Neural progenitor cell (in vitro differentiated cells): ENCODE data around the gene BRD9. TPM values are rescaled to one million over a fixed set of nuclear protein-coding genes. Genes with fewer than 3 reads are reported as not detected.
"Not testable (repeated sequence)": the region's sequence is repeated elsewhere in the genome, so short reads cannot be mapped to it uniquely, and the experiment has no call there.

Experiments used
- DNase-seq: peaks from one replicate; pipeline ENCODE4 v3.0.0-alpha.2; 2016; ENCODE audit warnings: low spot score
- H2AFZ ChIP-seq: fragments of 200-600 bp; sonication (generic); replicated peaks from 2 replicates; pipeline ENCODE4 v1.6.1; 2016; ENCODE audit warnings: antibody characterized with exemption
- H3F3A ChIP-seq: fragments of 200-600 bp; sonication (generic); 2 replicates; pipeline ENCODE4 v1.6.1; 2016; ENCODE audit warnings: antibody characterized with exemption, low read depth
- H3K27ac ChIP-seq: fragments of 200-600 bp; sonication (generic); 2 replicates; pipeline ENCODE4 v1.5.1; 2016; ENCODE audit warnings: mild to moderate bottlenecking
- H3K27me3 ChIP-seq: fragments of 200-600 bp; sonication (generic); 2 replicates; pipeline ENCODE4 v1.6.1; 2016; ENCODE audit warnings: mild to moderate bottlenecking, moderate library complexity
- H3K36me3 ChIP-seq: fragments of 200-600 bp; sonication (generic); 2 replicates; pipeline ENCODE4 v1.5.1; 2016
- H3K4me1 ChIP-seq: fragments of 200-600 bp; sonication (generic); 2 replicates; pipeline ENCODE4 v1.6.1; 2016; ENCODE audit warnings: mixed run types
- H3K4me2 ChIP-seq: fragments of 200-600 bp; sonication (generic); 2 replicates; pipeline ENCODE4 v1.6.1; 2016
- H3K4me3 ChIP-seq: fragments of 200-600 bp; sonication (generic); 2 replicates; pipeline ENCODE4 v1.5.1; 2016
- H3K79me2 ChIP-seq: fragments of 200-600 bp; sonication (generic); 2 replicates; pipeline ENCODE4 v1.6.1; 2016; ENCODE audit warnings: low read depth
- H3K9ac ChIP-seq: fragments of 200-600 bp; sonication (generic); 2 replicates; pipeline ENCODE4 v1.6.1; 2016
- H3K9me3 ChIP-seq: fragments of 200-600 bp; sonication (generic); 2 replicates; pipeline ENCODE4 v1.5.1; 2016; ENCODE audit warnings: low read depth
- H4K20me1 ChIP-seq: fragments of 200-600 bp; sonication (generic); 2 replicates; pipeline ENCODE4 v1.6.1; 2016; ENCODE audit warnings: low read depth
- H3K27ac Mint-ChIP-seq: 3 replicates; pipeline ENCODE4 v1.8.0; 2021; ENCODE audit warnings: mixed read lengths
- H3K27me3 Mint-ChIP-seq: 2 replicates; pipeline ENCODE4 v1.8.0; 2022; ENCODE audit warnings: low read depth, mild to moderate bottlenecking, inconsistent platforms, moderate library complexity, mixed read lengths; ENCODE audit not compliant: insufficient read depth
- H3K36me3 Mint-ChIP-seq: 3 replicates; pipeline ENCODE4 v1.8.0; 2021; ENCODE audit warnings: mixed read lengths
- H3K4me1 Mint-ChIP-seq: 3 replicates; pipeline ENCODE4 v1.8.0; 2021; ENCODE audit warnings: mixed read lengths
- H3K4me3 Mint-ChIP-seq: 3 replicates; pipeline ENCODE4 v1.8.0; 2021; ENCODE audit warnings: mild to moderate bottlenecking, moderate library complexity, mixed read lengths
- H3K9me3 Mint-ChIP-seq: 3 replicates; pipeline ENCODE4 v1.8.0; 2020; ENCODE audit warnings: mixed read lengths
- CTCF ChIP-seq: fragments of 200-600 bp; sonication (generic); IDR thresholded peaks from 2 replicates; pipeline ENCODE4 v1.5.1; 2017; ENCODE audit warnings: antibody characterized with exemption, mild to moderate bottlenecking
- total RNA-seq: library from RNA; depleted of rRNA; stranded (reverse); fragments of >200 nt; gene quantifications from 2 replicates; pipeline ENCODE4 v1.2.3, GENCODE V29; 2015; ENCODE audit warnings: low replicate concordance

BRD9 gene
- total RNA-seq, 1 donor from 2014 or later = 37.5 TPM

GRCh38 chr5:845031-845675 is 47.4 kb downstream of the BRD9 start:
- not testable (repeated sequence) for H3K9ac ChIP-seq, H4K20me1 ChIP-seq, H3K9me3 ChIP-seq, H3K36me3 ChIP-seq, H3K9me3 Mint-ChIP-seq, H3K27me3 ChIP-seq, H3K36me3 Mint-ChIP-seq, H3F3A ChIP-seq, H3K4me3 ChIP-seq, H3K27me3 Mint-ChIP-seq, H3K79me2 ChIP-seq
- H3K4me2 ChIP-seq = peak overlapping the region; percentile 70
- peaks cover 19% of the 10 kb centered on the region for H3K4me1 Mint-ChIP-seq
- H3K27ac ChIP-seq = peak overlapping the region; percentile 55
- H3K4me3 Mint-ChIP-seq = peak overlapping the region; percentile 17
- H3K4me1 ChIP-seq = peaks cover 16% of the 10 kb centered on the region
- H3K27ac Mint-ChIP-seq = peak overlapping the region; percentile 93
- peak overlapping the region; percentile 82 for H2AFZ ChIP-seq
- DNase-seq = peak; percentile 62

DNA sequence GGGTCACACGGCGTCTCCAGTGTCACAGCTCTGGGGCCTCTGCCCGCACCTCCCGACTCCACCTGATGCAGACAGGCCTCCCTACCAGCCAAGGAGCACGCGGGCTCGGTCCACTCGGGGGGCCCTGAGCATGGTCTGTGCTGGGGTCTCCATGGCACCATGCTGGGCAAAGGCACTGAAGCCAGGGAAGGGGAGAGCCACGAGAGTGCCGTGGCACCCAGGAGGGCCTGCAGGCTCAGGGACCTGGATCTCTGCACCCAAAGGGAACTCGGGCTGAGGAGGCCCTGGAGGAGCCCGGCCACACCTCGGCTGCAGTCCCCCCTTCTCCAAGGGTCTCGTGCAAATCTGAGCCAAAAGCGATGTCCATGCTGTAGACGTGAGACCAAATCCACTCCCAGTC is 48.2 kb downstream of the BRD9 start:
- DNase-seq, H2AFZ ChIP-seq, H3F3A ChIP-seq, H3K4me3 Mint-ChIP-seq, H3K9me3 Mint-ChIP-seq, H3K9ac ChIP-seq, H3K79me2 ChIP-seq, H3K4me3 ChIP-seq, H3K27me3 ChIP-seq, H3K27ac Mint-ChIP-seq, H3K9me3 ChIP-seq, H3K27me3 Mint-ChIP-seq, H3K36me3 Mint-ChIP-seq, H3K36me3 ChIP-seq, H4K20me1 ChIP-seq: not testable (repeated sequence)
- peak overlapping the region; percentile 55 for H3K27ac ChIP-seq
- H3K4me2 ChIP-seq = peak overlapping the region; percentile 70
- H3K4me1 Mint-ChIP-seq = peaks cover 12% of the 10 kb centered on the region
- H3K4me1 ChIP-seq = peaks cover 11% of the 10 kb centered on the region

DNA sequence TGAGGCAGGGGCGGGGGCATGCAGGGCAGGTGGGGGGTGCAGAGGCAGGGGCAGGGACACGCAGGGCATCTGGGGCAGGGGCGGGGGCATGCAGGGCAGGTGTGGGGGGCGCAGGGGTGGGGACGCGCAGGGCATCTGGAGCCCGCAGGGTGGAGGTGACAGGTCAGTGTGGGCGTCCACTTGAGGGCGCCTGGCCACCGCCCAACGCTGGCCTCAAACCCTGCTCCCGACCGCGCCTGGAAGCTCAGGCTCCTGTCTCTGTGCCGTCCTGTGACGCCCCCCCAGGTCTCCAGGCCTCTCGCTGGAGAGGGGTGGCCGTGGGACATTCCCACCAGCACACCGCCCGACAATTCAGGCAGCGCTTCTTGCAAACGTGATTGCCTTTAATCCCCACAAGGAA is 48.7 kb downstream of the BRD9 start:
- peak; percentile 61 for DNase-seq
- not testable (repeated sequence) for H3K9me3 Mint-ChIP-seq, H3K27ac Mint-ChIP-seq, H3K4me3 ChIP-seq, H3K4me2 ChIP-seq, H4K20me1 ChIP-seq, H3K27me3 Mint-ChIP-seq, H3K27ac ChIP-seq, H3K4me1 Mint-ChIP-seq, H2AFZ ChIP-seq, H3K9ac ChIP-seq, H3K36me3 Mint-ChIP-seq, H3K9me3 ChIP-seq, H3K27me3 ChIP-seq, H3F3A ChIP-seq, H3K79me2 ChIP-seq, H3K36me3 ChIP-seq, H3K4me3 Mint-ChIP-seq
- TF ChIP-seq CTCF = peak; percentile 37
- peaks cover 11% of the 10 kb centered on the region for H3K4me1 ChIP-seq

DNA sequence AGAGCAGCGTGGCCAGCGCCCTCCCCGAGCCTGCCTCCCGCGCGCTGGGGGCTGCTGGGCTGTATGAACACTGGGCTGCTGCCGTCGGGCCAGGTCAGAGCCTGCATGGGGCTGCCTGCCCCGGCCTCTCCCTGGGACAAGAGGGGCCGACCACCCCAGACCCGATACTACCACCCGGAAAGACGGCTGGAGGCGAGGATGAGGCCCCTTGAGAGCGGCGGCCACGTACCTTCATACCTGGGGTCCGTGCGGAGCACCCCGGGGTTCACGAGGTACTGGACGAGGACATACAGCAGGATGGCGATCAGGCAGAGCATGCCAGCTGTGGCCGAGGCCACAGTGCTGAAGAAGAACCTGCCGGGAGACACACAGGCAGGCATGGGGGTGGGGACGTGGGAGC is 49.2 kb downstream of the BRD9 start:
- not testable (repeated sequence) for DNase-seq, H3K9me3 ChIP-seq, H3K4me1 Mint-ChIP-seq, H3K9me3 Mint-ChIP-seq, H3K9ac ChIP-seq, H3K79me2 ChIP-seq, H3F3A ChIP-seq, H3K36me3 ChIP-seq, H3K4me2 ChIP-seq, H3K27me3 Mint-ChIP-seq, H3K4me3 ChIP-seq, H3K27ac ChIP-seq, H3K27ac Mint-ChIP-seq, H3K36me3 Mint-ChIP-seq, H4K20me1 ChIP-seq, H3K27me3 ChIP-seq, H2AFZ ChIP-seq, H3K4me3 Mint-ChIP-seq
- peaks cover 11% of the 10 kb centered on the region for H3K4me1 ChIP-seq

DNA sequence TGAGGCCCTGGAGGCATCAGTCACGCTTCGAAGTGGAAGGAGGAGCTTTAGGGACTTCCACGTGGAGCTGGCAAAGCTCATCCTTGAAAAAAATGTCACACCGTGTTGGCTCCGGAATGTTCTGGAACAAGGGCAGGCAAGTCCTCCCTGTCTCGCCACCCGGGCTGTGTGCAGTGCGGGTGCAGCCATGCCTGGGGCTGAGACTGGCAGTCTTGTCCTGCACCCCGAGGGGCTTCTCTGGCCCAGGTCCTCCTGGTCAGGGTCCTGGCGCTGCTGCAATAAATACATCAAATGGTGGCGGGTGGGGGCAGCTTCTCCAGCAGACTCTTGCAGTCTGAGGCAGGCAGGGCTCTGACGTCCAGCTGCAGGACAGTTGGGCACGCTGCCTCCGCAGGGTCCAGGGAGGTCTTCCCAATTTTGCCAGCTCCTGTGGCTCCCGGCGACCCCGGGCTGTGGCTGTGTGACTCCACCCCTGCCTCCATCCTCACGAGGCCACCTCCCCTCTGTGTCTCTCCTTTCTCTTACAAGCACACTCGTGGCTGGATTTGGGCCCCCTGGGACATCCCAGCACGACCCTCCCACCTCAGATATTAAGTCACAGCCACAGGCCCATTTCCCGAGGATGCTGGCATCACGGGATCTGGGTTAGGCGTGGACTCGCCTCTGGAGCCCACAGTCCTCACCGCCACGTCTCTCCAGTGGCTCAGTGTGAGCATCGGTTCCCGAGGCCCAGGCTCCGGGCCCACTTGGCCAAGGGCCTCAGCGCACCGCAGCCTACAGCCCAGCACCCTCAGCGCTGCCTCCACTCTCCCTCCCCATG is 50.0 kb downstream of the BRD9 start:
- H3K36me3 ChIP-seq, H3K27me3 ChIP-seq, H3K27me3 Mint-ChIP-seq, H3K9ac ChIP-seq, H3K27ac ChIP-seq, H3F3A ChIP-seq, H4K20me1 ChIP-seq, H3K4me3 Mint-ChIP-seq, DNase-seq, H3K9me3 Mint-ChIP-seq, H3K36me3 Mint-ChIP-seq, H3K9me3 ChIP-seq, H3K4me1 Mint-ChIP-seq, H3K4me3 ChIP-seq, H3K4me2 ChIP-seq, H2AFZ ChIP-seq, H3K79me2 ChIP-seq: not testable (repeated sequence)
- peak overlapping the region; percentile 53 for H3K27ac Mint-ChIP-seq
- H3K4me1 ChIP-seq = peaks cover 11% of the 10 kb centered on the region

GRCh38 chr5:841531-842401 is 50.8 kb downstream of the BRD9 start:
- not testable (repeated sequence) for H3K9ac ChIP-seq, DNase-seq, H3K9me3 ChIP-seq, H3K4me3 Mint-ChIP-seq, H2AFZ ChIP-seq, H4K20me1 ChIP-seq, H3K79me2 ChIP-seq, H3K27ac ChIP-seq, H3K27me3 ChIP-seq, H3K36me3 Mint-ChIP-seq, H3K4me1 Mint-ChIP-seq, H3K36me3 ChIP-seq, H3K4me3 ChIP-seq, H3F3A ChIP-seq, H3K4me2 ChIP-seq, H3K9me3 Mint-ChIP-seq
- H3K4me1 ChIP-seq = peaks cover 11% of the 10 kb centered on the region
- Mint-ChIP-seq H3K27me3 (peaks cover 11% of the 10 kb centered on the region), H3K27ac (peak overlapping the region; percentile 12)

DNA sequence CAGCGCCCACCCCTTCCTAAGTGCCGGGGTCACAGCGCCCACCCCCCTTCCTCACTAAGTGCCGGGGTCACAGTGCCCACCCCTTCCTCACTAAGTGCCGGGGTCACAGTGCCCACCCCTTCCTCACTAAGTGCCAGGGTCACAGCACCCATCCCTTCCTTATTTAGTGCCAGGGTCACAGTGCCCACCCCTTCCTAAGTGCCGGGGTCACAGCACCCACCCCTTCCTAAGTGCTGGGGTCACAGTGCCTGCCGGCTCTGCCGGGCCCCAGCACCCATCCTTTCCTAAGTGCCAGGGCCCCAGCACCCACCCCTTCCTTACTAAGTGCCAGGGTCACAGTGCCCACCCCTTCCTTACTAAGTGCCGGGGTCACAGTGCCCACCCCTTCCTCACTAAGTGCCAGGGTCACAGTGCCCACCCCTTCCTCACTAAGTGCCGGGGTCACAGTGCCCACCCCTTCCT is 51.6 kb downstream of the BRD9 start:
- not testable (repeated sequence) for H2AFZ ChIP-seq, H3K4me1 Mint-ChIP-seq, H3K4me3 Mint-ChIP-seq, H3K4me3 ChIP-seq, H3K27ac ChIP-seq, H3K36me3 ChIP-seq, H3K36me3 Mint-ChIP-seq, H3K9me3 Mint-ChIP-seq, H4K20me1 ChIP-seq, H3K9ac ChIP-seq, H3K4me2 ChIP-seq, H3K9me3 ChIP-seq, DNase-seq, H3K27me3 ChIP-seq, H3K27ac Mint-ChIP-seq, H3K27me3 Mint-ChIP-seq, H3K79me2 ChIP-seq, H3F3A ChIP-seq
- peaks cover 11% of the 10 kb centered on the region for H3K4me1 ChIP-seq
